ENCODE data around the gene GYG1.

Gene GYG1

DNA sequence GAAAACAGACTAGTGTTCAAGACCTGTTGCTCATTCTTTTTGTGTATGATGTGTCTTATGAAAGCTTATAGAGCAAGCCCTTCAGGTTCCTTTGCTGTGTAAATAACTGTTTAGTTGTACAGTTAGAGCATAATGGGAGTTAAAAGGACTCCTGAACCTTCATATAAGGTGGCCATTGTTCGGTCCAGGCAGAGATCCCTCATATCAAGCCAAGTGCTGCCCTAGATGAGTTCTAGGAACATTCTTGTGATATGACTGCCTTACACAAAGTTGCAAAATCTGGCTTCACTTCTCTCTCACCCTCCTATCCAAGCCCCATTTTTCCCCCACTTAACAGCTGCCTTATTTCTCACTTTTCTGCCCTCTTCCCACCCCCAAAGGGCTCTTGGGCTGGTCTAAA, 26.9 kb downstream of the GYG1 start:
- in situ Hi-C loops (cut with HindIII; ENCODE audit: low sequenced_read_pairs): no loop called here
- no peak for TF ChIP-seq CTCF (IDR thresholded peaks at IDR 0.05; ENCODE audit: low read depth, low read length, missing control alignments)
- no peak overlapping the region for H3K4me3 ChIP-seq (ENCODE audit: low read depth, low read length)

DNA sequence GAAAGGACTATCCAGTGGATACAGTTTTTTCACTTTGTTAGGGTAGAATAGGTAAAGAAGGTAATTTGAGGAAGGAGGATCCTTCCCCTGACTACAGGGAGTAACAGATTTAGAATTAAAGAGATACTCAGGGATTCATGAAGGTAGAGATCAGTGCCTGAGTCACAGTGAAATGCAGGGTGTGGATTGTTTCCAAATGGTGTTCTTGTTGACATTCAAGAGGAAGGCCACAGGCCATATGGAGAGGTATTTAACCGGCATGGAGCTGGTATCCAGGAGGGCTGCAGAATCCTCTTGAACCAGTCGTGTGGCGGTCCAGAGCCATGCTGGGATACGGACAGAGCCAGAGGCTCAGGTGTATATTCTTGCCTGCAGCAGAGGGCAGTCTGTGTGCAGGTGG, 28.2 kb downstream of the GYG1 start:
- DNase-seq (ENCODE audit: low read depth): no peak
- H3K4me3 ChIP-seq (ENCODE audit: low read depth, low read length): no peak overlapping the region
- no peak for TF ChIP-seq CTCF (IDR thresholded peaks at IDR 0.05; ENCODE audit: low read depth, low read length, missing control alignments)
- in situ Hi-C loops (cut with HindIII; ENCODE audit: low sequenced_read_pairs): no loop called here

More for the DNA sequence above, 26.9 kb downstream of the GYG1 start:
- DNase-seq (ENCODE audit: low read depth): no peak

- H3K4me3 ChIP-seq (ENCODE audit: low read depth, low read length): no peak overlapping the region
- no peak for DNase-seq (ENCODE audit: low read depth)
- TF ChIP-seq CTCF (IDR thresholded peaks at IDR 0.05; ENCODE audit: low read depth, low read length, missing control alignments): no peak
- in situ Hi-C loops (cut with HindIII; ENCODE audit: low sequenced_read_pairs): no loop called here
These were observed 29.0 kb downstream of the GYG1 start for GRCh38 chr3:149020196-149020838.

- in situ Hi-C loops (cut with HindIII; ENCODE audit: low sequenced_read_pairs): no loop called here
- no peak for TF ChIP-seq CTCF (IDR thresholded peaks at IDR 0.05; ENCODE audit: low read depth, low read length, missing control alignments)
- no peak for DNase-seq (ENCODE audit: low read depth)
These were observed 29.5 kb downstream of the GYG1 start for GRCh38 chr3:149020839-149021252.

GRCh38 chr3:149021830-149022229, 30.5 kb downstream of the GYG1 start:
- in situ Hi-C loops (cut with HindIII; ENCODE audit: low sequenced_read_pairs): no loop called here
- no peak overlapping the region for H3K4me3 ChIP-seq (ENCODE audit: low read depth, low read length)
- no peak for DNase-seq (ENCODE audit: low read depth)
- no peak for TF ChIP-seq CTCF (IDR thresholded peaks at IDR 0.05; ENCODE audit: low read depth, low read length, missing control alignments)

More at GRCh38 chr3:149020839-149021252, 29.5 kb downstream of the GYG1 start:
- no peak overlapping the region for H3K4me3 ChIP-seq (ENCODE audit: low read depth, low read length)

GRCh38 chr3:149023951-149024350, 32.6 kb downstream of the GYG1 start:
- no peak for DNase-seq (ENCODE audit: low read depth)
- in situ Hi-C loops (cut with HindIII; ENCODE audit: low sequenced_read_pairs): no loop called here
- TF ChIP-seq CTCF (IDR thresholded peaks at IDR 0.05; ENCODE audit: low read depth, low read length, missing control alignments): no peak
- H3K4me3 ChIP-seq (ENCODE audit: low read depth, low read length): no peak overlapping the region

Measured in astrocyte of the cerebellum (primary cell).